ENCODE measurements around the gene ELMOD3.

ELMOD3 gene

DNA sequence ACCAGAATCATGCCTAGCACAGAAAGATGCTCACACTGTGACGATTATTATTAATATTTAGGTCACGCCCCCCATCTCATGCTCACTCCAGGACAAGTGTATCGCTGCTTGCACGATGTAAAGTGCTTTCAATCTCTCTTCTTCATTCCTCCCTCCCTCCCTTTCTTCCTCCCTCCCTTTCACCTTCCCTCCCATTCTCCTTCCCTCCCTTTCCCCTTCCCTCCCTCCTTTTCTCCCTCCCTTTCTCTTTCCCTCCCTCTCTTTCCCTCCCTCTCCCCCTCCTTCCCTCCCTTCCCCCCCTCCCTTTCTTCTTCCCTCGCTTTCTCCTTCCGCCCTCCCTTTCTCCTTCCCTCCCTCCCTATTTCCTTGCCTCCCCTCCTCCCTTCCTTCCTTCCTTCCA is 46.4 kb upstream of the ELMOD3 start:
- peak; percentile 47; the same call in 1 of the 2 replicates for TF ChIP-seq WT1 (tag by site-specific recombination; IDR thresholded peaks at IDR 0.05)
- TF ChIP-seq, protein P1, sequence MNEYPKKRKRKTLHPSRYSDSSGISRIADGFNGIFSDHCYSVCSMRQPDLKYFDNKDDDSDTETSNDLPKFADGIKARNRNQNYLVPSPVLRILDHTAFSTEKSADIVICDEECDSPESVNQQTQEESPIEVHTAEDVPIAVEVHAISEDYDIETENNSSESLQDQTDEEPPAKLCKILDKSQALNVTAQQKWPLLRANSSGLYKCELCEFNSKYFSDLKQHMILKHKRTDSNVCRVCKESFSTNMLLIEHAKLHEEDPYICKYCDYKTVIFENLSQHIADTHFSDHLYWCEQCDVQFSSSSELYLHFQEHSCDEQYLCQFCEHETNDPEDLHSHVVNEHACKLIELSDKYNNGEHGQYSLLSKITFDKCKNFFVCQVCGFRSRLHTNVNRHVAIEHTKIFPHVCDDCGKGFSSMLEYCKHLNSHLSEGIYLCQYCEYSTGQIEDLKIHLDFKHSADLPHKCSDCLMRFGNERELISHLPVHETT (tag by site-specific recombination; IDR thresholded peaks at IDR 0.05): no peak
- TF ChIP-seq, protein P2, sequence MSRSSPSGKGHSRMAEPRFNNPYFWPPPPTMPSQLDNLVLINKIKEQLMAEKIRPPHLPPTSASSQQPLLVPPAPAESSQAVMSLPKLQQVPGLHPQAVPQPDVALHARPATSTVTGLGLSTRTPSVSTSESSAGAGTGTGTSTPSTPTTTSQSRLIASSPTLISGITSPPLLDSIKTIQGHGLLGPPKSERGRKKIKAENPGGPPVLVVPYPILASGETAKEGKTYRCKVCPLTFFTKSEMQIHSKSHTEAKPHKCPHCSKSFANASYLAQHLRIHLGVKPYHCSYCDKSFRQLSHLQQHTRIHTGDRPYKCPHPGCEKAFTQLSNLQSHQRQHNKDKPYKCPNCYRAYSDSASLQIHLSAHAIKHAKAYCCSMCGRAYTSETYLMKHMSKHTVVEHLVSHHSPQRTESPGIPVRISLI (tag by site-specific recombination; IDR thresholded peaks at IDR 0.05): no peak
- TF ChIP-seq PRDM1 (tag by site-specific recombination; IDR thresholded peaks at IDR 0.05): peak; percentile 79
- 0 out of 2 replicates have a peak, but pooled peaks have one; percentile 42 for TF ChIP-seq ZNF366 (tag by site-specific recombination; conservative IDR thresholded peaks at IDR 0.05)
- no peak for TF ChIP-seq SP7 (tag by site-specific recombination; IDR thresholded peaks at IDR 0.05)
- TF ChIP-seq MZF1 (tag by site-specific recombination; IDR thresholded peaks at IDR 0.05; ENCODE audit: borderline replicate concordance): no peak
- no peak for TF ChIP-seq ZNF514 (tag by site-specific recombination; IDR thresholded peaks at IDR 0.05)
- no peak for TF ChIP-seq ZNF202 (tag by site-specific recombination; IDR thresholded peaks at IDR 0.05; ENCODE audit: borderline replicate concordance)
- TF ChIP-seq YY2 (tag by site-specific recombination; IDR thresholded peaks at IDR 0.05): no peak
- TF ChIP-seq ZNF311 (tag by site-specific recombination; IDR thresholded peaks at IDR 0.05; ENCODE audit: borderline replicate concordance): no peak
- Histone ChIP-seq H3K4me3 (ENCODE audit: low read depth, low read length) (no peak overlapping the region), H3K36me3 (ENCODE audit: control insufficient read depth in 2 of 2, insufficient read depth in 1 of 2, low read length in 2 of 2) (peaks cover 0 to 26% of the 10 kb centered on the region in 2 experiments; a peak in 1 of 3 replicates), H3K4me1 (ENCODE audit: control insufficient read depth, insufficient read depth, low read length) (no peaks in the 10 kb centered on the region), H3K9me3 (ENCODE audit: control insufficient read depth, insufficient read depth, low read depth, low read length) (no peaks in the 10 kb centered on the region), H3K27ac (ENCODE audit: extremely low read depth, low read depth, low read length) (no peak overlapping the region)
- CTCF ChIA-PET: interaction anchor here (1.2 kb wide), 1 partner anchor 244 kb away, joined by 3 read pairs; no protein-coding TSS in a partner anchor
- POLR2A ChIA-PET: no interaction called here

DNA sequence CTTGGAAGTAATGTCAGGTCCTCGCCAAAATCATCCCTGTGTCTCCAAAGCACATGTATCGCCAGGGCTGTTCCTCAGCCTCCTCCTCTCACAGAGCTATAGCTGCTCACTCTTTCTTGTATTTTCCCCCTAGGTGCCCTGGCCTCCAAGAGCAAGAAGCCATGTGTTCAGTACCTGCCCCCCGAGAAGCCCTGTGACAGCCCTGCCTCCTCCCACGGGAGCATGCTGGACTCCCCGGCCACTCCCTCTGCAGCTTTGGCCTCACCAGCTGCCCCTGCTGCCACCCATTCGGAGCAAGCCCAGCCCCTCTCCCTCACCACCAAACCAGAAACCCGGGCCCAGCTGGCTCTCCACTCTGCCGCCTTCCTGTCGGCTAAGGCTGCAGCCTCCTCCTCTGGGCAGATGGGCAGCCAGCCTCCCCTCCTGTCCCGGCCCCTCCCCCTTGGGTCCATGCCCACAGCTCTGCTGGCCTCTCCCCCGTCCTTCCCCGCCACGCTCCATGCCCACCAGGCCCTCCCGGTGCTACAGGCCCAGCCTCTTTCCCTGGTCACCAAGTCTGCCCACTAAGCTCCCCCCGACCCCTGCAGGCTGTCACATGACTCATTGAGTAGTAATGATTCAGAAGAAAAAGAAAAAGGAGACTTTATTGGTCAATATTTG is 45.5 kb upstream of the ELMOD3 start:
- peaks cover 0 to 23% of the 10 kb centered on the region in 2 experiments; a peak in 1 of 3 replicates for H3K36me3 ChIP-seq (ENCODE audit: control insufficient read depth in 2 of 2, insufficient read depth in 1 of 2, low read length in 2 of 2)
- no peaks in the 10 kb centered on the region for H3K4me1 ChIP-seq (ENCODE audit: control insufficient read depth, insufficient read depth, low read length)
- H3K4me3 ChIP-seq (ENCODE audit: low read depth, low read length): no peak overlapping the region
- H3K9me3 ChIP-seq (ENCODE audit: control insufficient read depth, insufficient read depth, low read depth, low read length): no peaks in the 10 kb centered on the region
- CTCF ChIA-PET: interaction anchor here (0.6 to 1.2 kb wide), 7 partner anchors 8 to 994 kb away, joined by 3 to 4 read pairs (median 3); no protein-coding TSS in a partner anchor
- TF ChIP-seq, protein P3, sequence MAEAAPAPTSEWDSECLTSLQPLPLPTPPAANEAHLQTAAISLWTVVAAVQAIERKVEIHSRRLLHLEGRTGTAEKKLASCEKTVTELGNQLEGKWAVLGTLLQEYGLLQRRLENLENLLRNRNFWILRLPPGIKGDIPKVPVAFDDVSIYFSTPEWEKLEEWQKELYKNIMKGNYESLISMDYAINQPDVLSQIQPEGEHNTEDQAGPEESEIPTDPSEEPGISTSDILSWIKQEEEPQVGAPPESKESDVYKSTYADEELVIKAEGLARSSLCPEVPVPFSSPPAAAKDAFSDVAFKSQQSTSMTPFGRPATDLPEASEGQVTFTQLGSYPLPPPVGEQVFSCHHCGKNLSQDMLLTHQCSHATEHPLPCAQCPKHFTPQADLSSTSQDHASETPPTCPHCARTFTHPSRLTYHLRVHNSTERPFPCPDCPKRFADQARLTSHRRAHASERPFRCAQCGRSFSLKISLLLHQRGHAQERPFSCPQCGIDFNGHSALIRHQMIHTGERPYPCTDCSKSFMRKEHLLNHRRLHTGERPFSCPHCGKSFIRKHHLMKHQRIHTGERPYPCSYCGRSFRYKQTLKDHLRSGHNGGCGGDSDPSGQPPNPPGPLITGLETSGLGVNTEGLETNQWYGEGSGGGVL (tag by site-specific recombination; IDR thresholded peaks at IDR 0.05): no peak
- TF ChIP-seq ZNF354C (tag by site-specific recombination; IDR thresholded peaks at IDR 0.05; ENCODE audit: borderline replicate concordance, low read depth) (no peak), ZBTB17 (tag by site-specific recombination; IDR thresholded peaks at IDR 0.05) (no peak), SP3 (tag by site-specific recombination; IDR thresholded peaks at IDR 0.05) (0 out of 2 replicates have a peak, but pooled peaks have one; percentile 35)
- no peak overlapping the region for H3K27ac ChIP-seq (ENCODE audit: extremely low read depth, low read depth, low read length)
- POLR2A ChIA-PET: interaction anchor here (1.2 to 1.4 kb wide), 2 partner anchors 11 to 13 kb away, joined by 3 to 4 read pairs; no protein-coding TSS in a partner anchor

DNA sequence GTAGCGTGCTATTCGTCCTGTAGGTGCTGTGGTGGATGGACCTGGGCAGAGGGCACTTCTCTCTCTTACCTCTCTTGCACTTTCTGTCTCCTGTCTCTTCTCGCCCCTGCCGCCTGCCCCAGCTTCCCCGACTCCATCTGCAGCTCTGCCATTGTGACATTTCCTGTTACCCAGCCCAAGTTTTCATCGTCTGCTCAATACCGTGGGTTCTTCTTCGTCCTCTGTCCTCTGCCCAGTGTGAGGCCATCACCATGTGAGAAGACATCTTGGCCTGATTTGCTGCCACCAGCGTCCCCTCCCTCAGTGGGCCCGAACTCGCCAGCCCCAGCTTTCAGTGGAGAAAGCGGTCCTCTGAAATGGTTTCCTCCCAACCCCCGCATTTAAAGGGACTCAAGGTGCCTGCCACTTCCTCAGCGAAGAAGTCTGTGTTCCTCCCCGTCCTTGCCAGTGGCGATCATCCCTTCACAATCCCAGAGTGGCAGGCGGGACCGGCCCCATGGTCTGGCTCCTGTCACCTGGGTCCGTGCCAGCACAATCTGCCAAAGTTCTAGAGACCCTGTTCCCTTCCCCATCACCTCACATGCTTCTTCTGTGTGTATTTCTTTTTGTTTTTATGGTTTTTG is 44.8 kb upstream of the ELMOD3 start:
- Histone ChIP-seq H3K27ac (ENCODE audit: extremely low read depth, low read depth, low read length) (no peak overlapping the region), H3K9me3 (ENCODE audit: control insufficient read depth, insufficient read depth, low read depth, low read length) (no peaks in the 10 kb centered on the region), H3K36me3 (ENCODE audit: control insufficient read depth in 2 of 2, insufficient read depth in 1 of 2, low read length in 2 of 2) (peaks cover 0 to 24% of the 10 kb centered on the region in 2 experiments; a peak in 1 of 3 replicates), H3K4me3 (ENCODE audit: low read depth, low read length) (no peak overlapping the region), H3K4me1 (ENCODE audit: control insufficient read depth, insufficient read depth, low read length) (no peaks in the 10 kb centered on the region)
- CTCF ChIA-PET: interaction anchor here (0.6 to 1.3 kb wide), 3 partner anchors 9 to 11 kb away, joined by 3 to 14 read pairs (median 3); no protein-coding TSS in a partner anchor
- POLR2A ChIA-PET: interaction anchor here (0.6 to 1.4 kb wide), 3 partner anchors 10 to 18 kb away, joined by 3 to 4 read pairs (median 4); no protein-coding TSS in a partner anchor
- TF ChIP-seq, protein P2 (tag by site-specific recombination; IDR thresholded peaks at IDR 0.05): no peak
- TF ChIP-seq, protein P4, sequence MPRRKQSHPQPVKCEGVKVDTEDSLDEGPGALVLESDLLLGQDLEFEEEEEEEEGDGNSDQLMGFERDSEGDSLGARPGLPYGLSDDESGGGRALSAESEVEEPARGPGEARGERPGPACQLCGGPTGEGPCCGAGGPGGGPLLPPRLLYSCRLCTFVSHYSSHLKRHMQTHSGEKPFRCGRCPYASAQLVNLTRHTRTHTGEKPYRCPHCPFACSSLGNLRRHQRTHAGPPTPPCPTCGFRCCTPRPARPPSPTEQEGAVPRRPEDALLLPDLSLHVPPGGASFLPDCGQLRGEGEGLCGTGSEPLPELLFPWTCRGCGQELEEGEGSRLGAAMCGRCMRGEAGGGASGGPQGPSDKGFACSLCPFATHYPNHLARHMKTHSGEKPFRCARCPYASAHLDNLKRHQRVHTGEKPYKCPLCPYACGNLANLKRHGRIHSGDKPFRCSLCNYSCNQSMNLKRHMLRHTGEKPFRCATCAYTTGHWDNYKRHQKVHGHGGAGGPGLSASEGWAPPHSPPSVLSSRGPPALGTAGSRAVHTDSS (tag by site-specific recombination; IDR thresholded peaks at IDR 0.05): no peak
- TF ChIP-seq REST (tag by site-specific recombination; IDR thresholded peaks at IDR 0.05): no peak
- TF ChIP-seq ZSCAN30 (tag by site-specific recombination; IDR thresholded peaks at IDR 0.05): no peak

Data from HEK293 (cell line).